ENCODE measurements around the gene NPR3. TPM values are rescaled to one million over a fixed set of nuclear protein-coding genes. Genes with fewer than 3 reads are reported as not detected.
"Not testable (repeated sequence)": the region's sequence is repeated elsewhere in the genome, so short reads cannot be mapped to it uniquely, and the experiment has no call there.

Gene NPR3
- polyA plus RNA-seq, 4 donors: 8.6 to 26.5 (median 19.5) TPM

- DNase-seq (ENCODE audit: low read depth in 4 of 4, low spot score in 2 of 4): no peak
These were observed 91.6 kb downstream of the NPR3 start for GRCh38 chr5:32802764-32803163.

GRCh38 chr5:32803656-32804055 is 92.5 kb downstream of the NPR3 start:
- DNase-seq (ENCODE audit: low read depth in 4 of 4, low spot score in 2 of 4): no peak

- DNase-seq (ENCODE audit: low read depth in 4 of 4, low spot score in 2 of 4): not testable (repeated sequence)
These were observed 94.3 kb downstream of the NPR3 start for GRCh38 chr5:32805462-32805861.

GRCh38 chr5:32805971-32806638 is 95.0 kb downstream of the NPR3 start:
- no peak for DNase-seq (ENCODE audit: low read depth in 4 of 4, low spot score in 2 of 4)

- DNase-seq (ENCODE audit: low read depth in 4 of 4, low spot score in 2 of 4): no peak
These were observed 97.7 kb downstream of the NPR3 start for GRCh38 chr5:32808783-32809182.

GRCh38 chr5:32810804-32811203 is 99.7 kb downstream of the NPR3 start:
- no peak for DNase-seq (ENCODE audit: low read depth in 4 of 4, low spot score in 2 of 4)

- DNase-seq (ENCODE audit: low read depth in 4 of 4, low spot score in 2 of 4): no peak
These were observed 101.3 kb downstream of the NPR3 start for GRCh38 chr5:32812399-32812798.

GRCh38 chr5:32814141-32814540 is 103.0 kb downstream of the NPR3 start:
- DNase-seq (ENCODE audit: low read depth in 4 of 4, low spot score in 2 of 4): no peak

- DNase-seq (ENCODE audit: low read depth in 4 of 4, low spot score in 2 of 4): no peak
These were observed 103.5 kb downstream of the NPR3 start for GRCh38 chr5:32814620-32815019.

GRCh38 chr5:32827981-32828380 is 116.9 kb downstream of the NPR3 start:
- no peak for DNase-seq (ENCODE audit: low read depth in 4 of 4, low spot score in 2 of 4)

GRCh38 chr5:32828492-32828891 is 117.4 kb downstream of the NPR3 start:
- DNase-seq (ENCODE audit: low read depth in 4 of 4, low spot score in 2 of 4): no peak

- no peak for DNase-seq (ENCODE audit: low read depth in 4 of 4, low spot score in 2 of 4)
These were observed 120.5 kb downstream of the NPR3 start for GRCh38 chr5:32831624-32832023.

GRCh38 chr5:32833127-32833526 is 122.0 kb downstream of the NPR3 start:
- no peak for DNase-seq (ENCODE audit: low read depth in 4 of 4, low spot score in 2 of 4)

GRCh38 chr5:32833663-32834062 is 122.5 kb downstream of the NPR3 start:
- DNase-seq (ENCODE audit: low read depth in 4 of 4, low spot score in 2 of 4): no peak

- no peak for DNase-seq (ENCODE audit: low read depth in 4 of 4, low spot score in 2 of 4)
These were observed 123.1 kb downstream of the NPR3 start for GRCh38 chr5:32834251-32834650.

GRCh38 chr5:32836176-32836575 is 125.1 kb downstream of the NPR3 start:
- DNase-seq (ENCODE audit: low read depth in 4 of 4, low spot score in 2 of 4): no peak

- DNase-seq (ENCODE audit: low read depth in 4 of 4, low spot score in 2 of 4): no peak
These were observed 126.1 kb downstream of the NPR3 start for GRCh38 chr5:32837211-32837610.

- no peak for DNase-seq (ENCODE audit: low read depth in 4 of 4, low spot score in 2 of 4)
These were observed 128.0 kb downstream of the NPR3 start for GRCh38 chr5:32839106-32839505.

GRCh38 chr5:32840606-32841005 is 129.5 kb downstream of the NPR3 start:
- no peak for DNase-seq (ENCODE audit: low read depth in 4 of 4, low spot score in 2 of 4)
